ENCODE data around the gene TECPR2.

DNA sequence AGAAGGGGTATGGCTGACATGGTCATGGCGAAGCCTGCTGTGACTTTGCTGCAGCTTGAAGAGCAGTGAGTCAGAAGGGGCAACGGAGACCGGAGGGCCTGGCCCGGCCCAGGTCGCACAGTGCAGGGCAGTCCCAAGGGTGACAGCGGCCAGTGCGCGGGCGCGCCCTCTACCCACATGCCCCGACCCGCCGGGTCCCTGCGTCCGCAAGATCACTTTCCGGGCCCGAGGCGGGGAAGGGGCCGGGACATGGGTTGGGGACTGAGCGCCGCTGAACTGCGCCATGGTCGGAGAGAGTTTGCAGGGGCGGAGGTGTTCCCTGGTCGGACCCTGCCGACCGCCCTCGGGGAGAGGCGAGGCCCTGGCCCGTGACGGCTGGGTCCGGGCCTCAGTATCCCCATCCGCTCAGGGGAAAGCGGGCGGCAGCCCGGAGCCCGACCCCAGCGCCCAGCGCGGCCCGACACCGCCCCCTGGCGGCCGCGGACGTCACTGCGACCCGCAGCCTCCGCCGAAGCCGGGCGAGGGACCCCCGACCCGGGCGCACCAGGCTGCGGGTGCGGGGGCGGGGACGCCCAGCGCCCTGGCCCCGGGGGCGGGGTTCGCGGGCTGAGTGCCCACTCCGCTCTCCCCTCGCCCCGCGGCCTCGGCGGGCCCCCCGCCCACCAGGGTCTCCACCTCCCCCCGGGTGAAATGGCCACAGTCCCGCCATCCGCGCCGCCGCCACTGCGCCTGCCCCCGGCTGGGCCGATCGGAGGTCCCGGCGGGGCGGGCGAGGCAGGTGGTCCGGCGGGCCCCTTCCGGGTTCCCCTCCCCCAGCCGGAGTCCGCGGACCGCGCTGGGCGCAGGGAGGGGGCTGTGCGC lies 154.0 kb downstream of the TECPR2 start:
- no peak for TF ChIP-seq POLR2A (IDR thresholded peaks at IDR 0.05)
- TF ChIP-seq CTCF (IDR thresholded peaks at IDR 0.05), result peak; percentile 23 to 98 (median 76)

Data from adrenal gland (tissue), 5 donors.